Stimulated activated CD4-positive, alpha-beta T cell treated with anti-CD3 and anti-CD28 coated beads, Interleukin-2, amount 100 ng/mL, for 48 hours (primary cell): ENCODE data around the gene LRRC49.

ENCODE experiments used
- DNase-seq, 2 donors: peaks; one replicate each; pipeline ENCODE4 v3.0.0-alpha.2; 2020

Gene LRRC49

DNA sequence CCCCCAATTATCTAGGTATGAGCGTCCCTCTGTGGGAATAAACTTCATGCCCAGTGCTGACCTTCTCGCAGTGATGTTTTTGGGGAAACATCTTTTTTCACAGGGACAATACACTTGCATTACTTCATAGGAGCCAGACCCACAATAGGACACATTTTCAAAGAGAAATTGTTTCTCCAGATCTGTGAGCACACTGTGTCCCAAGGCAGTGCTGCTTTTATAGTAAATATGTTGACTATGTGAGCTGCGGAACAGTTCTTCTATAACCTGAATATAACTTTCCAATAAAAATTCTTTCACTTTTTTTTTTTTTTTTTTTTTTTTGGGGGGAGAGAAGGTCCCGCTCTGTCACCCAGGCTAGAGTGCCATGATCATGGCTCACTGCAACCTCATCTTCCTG is 205.3 kb downstream of the LRRC49 start:
- no peak for DNase-seq

DNA sequence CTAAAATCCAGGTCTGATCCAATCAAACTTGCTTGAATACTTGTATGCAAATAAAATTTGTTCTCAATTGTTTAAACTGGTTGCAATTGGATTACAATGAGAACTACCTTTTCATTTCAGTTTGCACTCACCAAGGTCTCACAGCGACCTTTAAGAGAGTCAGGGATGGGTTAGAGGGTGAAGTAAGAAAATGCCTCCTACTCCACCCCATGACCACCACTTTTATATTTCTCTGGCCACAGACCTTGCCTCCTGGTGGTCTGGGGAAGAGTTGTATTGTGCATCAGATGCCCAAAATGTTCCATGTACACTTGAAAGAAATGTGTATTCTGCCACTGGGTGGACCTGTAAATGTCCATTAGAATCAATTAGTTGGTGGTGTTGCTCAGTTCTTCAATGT is 206.3 kb downstream of the LRRC49 start:
- DNase-seq: no peak
